Fibroblast of skin of back (primary cell): ENCODE data around the gene ADCK1. TPM values are rescaled to one million over a fixed set of nuclear protein-coding genes. Genes with fewer than 3 reads are reported as not detected.
"Not testable (repeated sequence)": the region's sequence is repeated elsewhere in the genome, so short reads cannot be mapped to it uniquely, and the experiment has no call there.

Source experiments
- DNase-seq: peaks from one replicate; pipeline ENCODE4 v3.0.0-alpha.2; 2013
- polyA plus RNA-seq, 2 experiments: library from polyadenylated mRNA; unstranded; fragments of 120-200 nt; gene quantifications; one replicate each; pipeline ENCODE4 v1.2.1, GENCODE V29; 2013; ENCODE audit not compliant: insufficient read length in 2 of 2

ADCK1 gene
- 3.5 TPM for polyA plus RNA-seq (2013, experiment 1 of 2; ENCODE audit: insufficient read length)
- 3.9 TPM for polyA plus RNA-seq (2013, experiment 2 of 2; ENCODE audit: insufficient read length)

GRCh38 chr14:77799863-77800730 is at the start of gene ADCK1:
Gene ADCK1 (plus strand): TSS chr14:77800109. CDS start chr14:77818979, 18,870 bp downstream.
- peak; percentile 77 for DNase-seq

- DNase-seq = no peak
Observed at GRCh38 chr14:77752266-77752665, 47.6 kb upstream of the ADCK1 start.

GRCh38 chr14:77752799-77753516 is 47.0 kb upstream of the ADCK1 start:
- no peak for DNase-seq

- DNase-seq = peak; percentile 93
Observed at GRCh38 chr14:77760381-77761204, 39.3 kb upstream of the ADCK1 start, which contains the start of gene SNW1. Gene SNW1 (minus strand): TSS chr14:77761156. CDS start chr14:77761127, 29 bp downstream.

- peak; percentile 39 for DNase-seq
Observed at GRCh38 chr14:77761205-77761931, 38.5 kb upstream of the ADCK1 start.

GRCh38 chr14:77763316-77763715 is 36.6 kb upstream of the ADCK1 start:
- DNase-seq = no peak

- DNase-seq = no peak
Observed at GRCh38 chr14:77763978-77764377, 35.9 kb upstream of the ADCK1 start.

GRCh38 chr14:77768442-77769069 is 31.4 kb upstream of the ADCK1 start:
- DNase-seq = not testable (repeated sequence)

- not testable (repeated sequence) for DNase-seq
Observed at GRCh38 chr14:77773966-77774365, 25.9 kb upstream of the ADCK1 start.

GRCh38 chr14:77782202-77782601 is 17.7 kb upstream of the ADCK1 start:
- no peak for DNase-seq

- DNase-seq = no peak
Observed at GRCh38 chr14:77786148-77786547, 13.8 kb upstream of the ADCK1 start.

- no peak for DNase-seq
Observed at GRCh38 chr14:77790566-77791224, 9.2 kb upstream of the ADCK1 start.

GRCh38 chr14:77791225-77791600 is 8.7 kb upstream of the ADCK1 start:
- no peak for DNase-seq

GRCh38 chr14:77793255-77793654 is 6.7 kb upstream of the ADCK1 start:
- DNase-seq = not testable (repeated sequence)

GRCh38 chr14:77794357-77794756 is 5.6 kb upstream of the ADCK1 start:
- no peak for DNase-seq

GRCh38 chr14:77799456-77799855 is 453 bp upstream of the ADCK1 start:
- DNase-seq = not testable (repeated sequence)

GRCh38 chr14:77800814-77801213 is 905 bp downstream of the ADCK1 start:
- DNase-seq = no peak

- DNase-seq = no peak
Observed at GRCh38 chr14:77804592-77804991, 4.7 kb downstream of the ADCK1 start.

- DNase-seq = no peak
Observed at GRCh38 chr14:77805706-77806105, 5.8 kb downstream of the ADCK1 start.

GRCh38 chr14:77808250-77808649 is 8.3 kb downstream of the ADCK1 start:
- no peak for DNase-seq

GRCh38 chr14:77809011-77809410 is 9.1 kb downstream of the ADCK1 start:
- DNase-seq = no peak
